Measurements from ENCODE around the gene HIPK1. TPM values are rescaled to one million over a fixed set of nuclear protein-coding genes. Genes with fewer than 3 reads are reported as not detected.

HIPK1 gene
- total RNA-seq, 1 experiment from 2014 or later: 52.2 TPM

DNA sequence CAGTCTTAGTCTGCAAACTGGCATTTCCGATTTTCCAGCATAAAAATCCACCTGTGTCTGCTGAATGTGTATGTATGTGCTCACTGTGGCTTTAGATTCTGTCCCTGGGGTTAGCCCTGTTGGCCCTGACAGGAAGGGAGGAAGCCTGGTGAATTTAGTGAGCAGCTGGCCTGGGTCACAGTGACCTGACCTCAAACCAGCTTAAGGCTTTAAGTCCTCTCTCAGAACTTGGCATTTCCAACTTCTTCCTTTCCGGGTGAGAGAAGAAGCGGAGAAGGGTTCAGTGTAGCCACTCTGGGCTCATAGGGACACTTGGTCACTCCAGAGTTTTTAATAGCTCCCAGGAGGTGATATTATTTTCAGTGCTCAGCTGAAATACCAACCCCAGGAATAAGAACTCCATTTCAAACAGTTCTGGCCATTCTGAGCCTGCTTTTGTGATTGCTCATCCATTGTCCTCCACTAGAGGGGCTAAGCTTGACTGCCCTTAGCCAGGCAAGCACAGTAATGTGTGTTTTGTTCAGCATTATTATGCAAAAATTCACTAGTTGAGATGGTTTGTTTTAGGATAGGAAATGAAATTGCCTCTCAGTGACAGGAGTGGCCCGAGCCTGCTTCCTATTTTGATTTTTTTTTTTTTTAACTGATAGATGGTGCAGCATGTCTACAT, 47.6 kb downstream of the HIPK1 start (continued):
- TF ChIP-seq, protein P1, sequence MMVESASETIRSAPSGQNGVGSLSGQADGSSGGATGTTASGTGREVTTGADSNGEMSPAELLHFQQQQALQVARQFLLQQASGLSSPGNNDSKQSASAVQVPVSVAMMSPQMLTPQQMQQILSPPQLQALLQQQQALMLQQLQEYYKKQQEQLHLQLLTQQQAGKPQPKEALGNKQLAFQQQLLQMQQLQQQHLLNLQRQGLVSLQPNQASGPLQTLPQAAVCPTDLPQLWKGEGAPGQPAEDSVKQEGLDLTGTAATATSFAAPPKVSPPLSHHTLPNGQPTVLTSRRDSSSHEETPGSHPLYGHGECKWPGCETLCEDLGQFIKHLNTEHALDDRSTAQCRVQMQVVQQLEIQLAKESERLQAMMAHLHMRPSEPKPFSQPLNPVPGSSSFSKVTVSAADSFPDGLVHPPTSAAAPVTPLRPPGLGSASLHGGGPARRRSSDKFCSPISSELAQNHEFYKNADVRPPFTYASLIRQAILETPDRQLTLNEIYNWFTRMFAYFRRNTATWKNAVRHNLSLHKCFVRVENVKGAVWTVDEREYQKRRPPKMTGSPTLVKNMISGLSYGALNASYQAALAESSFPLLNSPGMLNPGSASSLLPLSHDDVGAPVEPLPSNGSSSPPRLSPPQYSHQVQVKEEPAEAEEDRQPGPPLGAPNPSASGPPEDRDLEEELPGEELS (CRISPR knock-in tag; IDR thresholded peaks at IDR 0.05): no peak
- TF ChIP-seq, protein P2, sequence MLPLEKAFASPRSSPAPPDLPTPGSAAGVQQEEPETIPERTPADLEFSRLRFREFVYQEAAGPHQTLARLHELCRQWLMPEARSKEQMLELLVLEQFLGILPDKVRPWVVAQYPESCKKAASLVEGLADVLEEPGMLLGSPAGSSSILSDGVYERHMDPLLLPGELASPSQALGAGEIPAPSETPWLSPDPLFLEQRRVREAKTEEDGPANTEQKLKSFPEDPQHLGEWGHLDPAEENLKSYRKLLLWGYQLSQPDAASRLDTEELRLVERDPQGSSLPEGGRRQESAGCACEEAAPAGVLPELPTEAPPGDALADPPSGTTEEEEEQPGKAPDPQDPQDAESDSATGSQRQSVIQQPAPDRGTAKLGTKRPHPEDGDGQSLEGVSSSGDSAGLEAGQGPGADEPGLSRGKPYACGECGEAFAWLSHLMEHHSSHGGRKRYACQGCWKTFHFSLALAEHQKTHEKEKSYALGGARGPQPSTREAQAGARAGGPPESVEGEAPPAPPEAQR (CRISPR knock-in tag; IDR thresholded peaks at IDR 0.05): no peak
- TF ChIP-seq, protein P3, sequence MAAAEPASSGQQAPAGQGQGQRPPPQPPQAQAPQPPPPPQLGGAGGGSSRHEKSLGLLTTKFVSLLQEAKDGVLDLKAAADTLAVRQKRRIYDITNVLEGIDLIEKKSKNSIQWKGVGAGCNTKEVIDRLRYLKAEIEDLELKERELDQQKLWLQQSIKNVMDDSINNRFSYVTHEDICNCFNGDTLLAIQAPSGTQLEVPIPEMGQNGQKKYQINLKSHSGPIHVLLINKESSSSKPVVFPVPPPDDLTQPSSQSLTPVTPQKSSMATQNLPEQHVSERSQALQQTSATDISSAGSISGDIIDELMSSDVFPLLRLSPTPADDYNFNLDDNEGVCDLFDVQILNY (CRISPR knock-in tag; IDR thresholded peaks at IDR 0.05): no peak
- no peak for TF ChIP-seq TEAD4 (CRISPR knock-in tag; IDR thresholded peaks at IDR 0.05)
- no peak for TF ChIP-seq CBFB (CRISPR knock-in tag; IDR thresholded peaks at IDR 0.05; ENCODE audit: low read depth)
- peak; percentile 37; the same call in 1 of the 2 replicates for TF ChIP-seq ETV6 (CRISPR knock-in tag; IDR thresholded peaks at IDR 0.05)
- TF ChIP-seq, protein P4, sequence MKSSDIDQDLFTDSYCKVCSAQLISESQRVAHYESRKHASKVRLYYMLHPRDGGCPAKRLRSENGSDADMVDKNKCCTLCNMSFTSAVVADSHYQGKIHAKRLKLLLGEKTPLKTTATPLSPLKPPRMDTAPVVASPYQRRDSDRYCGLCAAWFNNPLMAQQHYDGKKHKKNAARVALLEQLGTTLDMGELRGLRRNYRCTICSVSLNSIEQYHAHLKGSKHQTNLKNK (CRISPR knock-in tag; IDR thresholded peaks at IDR 0.05): no peak
- no peak for TF ChIP-seq NR1H2 (CRISPR knock-in tag; IDR thresholded peaks at IDR 0.05)
- TF ChIP-seq, protein P5, sequence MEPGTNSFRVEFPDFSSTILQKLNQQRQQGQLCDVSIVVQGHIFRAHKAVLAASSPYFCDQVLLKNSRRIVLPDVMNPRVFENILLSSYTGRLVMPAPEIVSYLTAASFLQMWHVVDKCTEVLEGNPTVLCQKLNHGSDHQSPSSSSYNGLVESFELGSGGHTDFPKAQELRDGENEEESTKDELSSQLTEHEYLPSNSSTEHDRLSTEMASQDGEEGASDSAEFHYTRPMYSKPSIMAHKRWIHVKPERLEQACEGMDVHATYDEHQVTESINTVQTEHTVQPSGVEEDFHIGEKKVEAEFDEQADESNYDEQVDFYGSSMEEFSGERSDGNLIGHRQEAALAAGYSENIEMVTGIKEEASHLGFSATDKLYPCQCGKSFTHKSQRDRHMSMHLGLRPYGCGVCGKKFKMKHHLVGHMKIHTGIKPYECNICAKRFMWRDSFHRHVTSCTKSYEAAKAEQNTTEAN (CRISPR knock-in tag; IDR thresholded peaks at IDR 0.05): no peak

DNA sequence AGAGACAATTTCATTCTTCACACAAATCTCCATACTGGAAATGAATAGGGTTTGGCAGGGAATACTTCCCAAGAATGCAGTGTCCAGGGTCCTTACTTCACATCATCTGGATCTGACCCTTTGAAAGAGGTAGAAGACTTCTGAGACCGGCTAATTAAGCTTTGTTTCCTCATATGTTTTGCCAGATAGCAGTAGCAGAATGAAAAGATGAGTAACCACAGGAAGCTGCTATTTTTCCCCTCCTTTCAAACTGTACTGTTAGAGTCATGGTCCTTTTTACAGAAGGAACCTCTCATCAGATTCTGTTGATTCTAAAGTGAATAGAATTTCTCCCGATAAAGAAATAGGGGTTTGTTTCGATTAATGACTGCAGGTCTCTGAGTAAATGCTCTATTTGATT, 48.8 kb downstream of the HIPK1 start:
- TF ChIP-seq NR3C1 (CRISPR knock-in tag; conservative IDR thresholded peaks at IDR 0.05; ENCODE audit: low read depth) (no peak), ATF1 (CRISPR knock-in tag; IDR thresholded peaks at IDR 0.05) (no peak), NR2C2 (CRISPR knock-in tag; IDR thresholded peaks at IDR 0.05) (no peak), SP1 (CRISPR knock-in tag; conservative IDR thresholded peaks at IDR 0.05) (no peak), TP53 (CRISPR knock-in tag; IDR thresholded peaks at IDR 0.05) (no peak), TCF7 (CRISPR knock-in tag; IDR thresholded peaks at IDR 0.05; ENCODE audit: low read depth) (no peak), RELA (CRISPR knock-in tag; IDR thresholded peaks at IDR 0.05; ENCODE audit: borderline replicate concordance) (no peak), SOX15 (CRISPR knock-in tag; IDR thresholded peaks at IDR 0.05) (no peak), JUN (CRISPR knock-in tag; IDR thresholded peaks at IDR 0.05) (no peak), ELF4 (CRISPR knock-in tag; IDR thresholded peaks at IDR 0.05; ENCODE audit: low read depth) (no peak), EMX1 (CRISPR knock-in tag; IDR thresholded peaks at IDR 0.05) (no peak), SMAD4 (CRISPR knock-in tag; IDR thresholded peaks at IDR 0.05) (no peak), ZNF263 (CRISPR knock-in tag; IDR thresholded peaks at IDR 0.05; ENCODE audit: low read depth) (no peak)
- TF ChIP-seq, protein P6, sequence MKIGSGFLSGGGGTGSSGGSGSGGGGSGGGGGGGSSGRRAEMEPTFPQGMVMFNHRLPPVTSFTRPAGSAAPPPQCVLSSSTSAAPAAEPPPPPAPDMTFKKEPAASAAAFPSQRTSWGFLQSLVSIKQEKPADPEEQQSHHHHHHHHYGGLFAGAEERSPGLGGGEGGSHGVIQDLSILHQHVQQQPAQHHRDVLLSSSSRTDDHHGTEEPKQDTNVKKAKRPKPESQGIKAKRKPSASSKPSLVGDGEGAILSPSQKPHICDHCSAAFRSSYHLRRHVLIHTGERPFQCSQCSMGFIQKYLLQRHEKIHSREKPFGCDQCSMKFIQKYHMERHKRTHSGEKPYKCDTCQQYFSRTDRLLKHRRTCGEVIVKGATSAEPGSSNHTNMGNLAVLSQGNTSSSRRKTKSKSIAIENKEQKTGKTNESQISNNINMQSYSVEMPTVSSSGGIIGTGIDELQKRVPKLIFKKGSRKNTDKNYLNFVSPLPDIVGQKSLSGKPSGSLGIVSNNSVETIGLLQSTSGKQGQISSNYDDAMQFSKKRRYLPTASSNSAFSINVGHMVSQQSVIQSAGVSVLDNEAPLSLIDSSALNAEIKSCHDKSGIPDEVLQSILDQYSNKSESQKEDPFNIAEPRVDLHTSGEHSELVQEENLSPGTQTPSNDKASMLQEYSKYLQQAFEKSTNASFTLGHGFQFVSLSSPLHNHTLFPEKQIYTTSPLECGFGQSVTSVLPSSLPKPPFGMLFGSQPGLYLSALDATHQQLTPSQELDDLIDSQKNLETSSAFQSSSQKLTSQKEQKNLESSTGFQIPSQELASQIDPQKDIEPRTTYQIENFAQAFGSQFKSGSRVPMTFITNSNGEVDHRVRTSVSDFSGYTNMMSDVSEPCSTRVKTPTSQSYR (CRISPR knock-in tag; IDR thresholded peaks at IDR 0.05): no peak
- ATAC-seq (no peak), DNase-seq (ENCODE audit: low spot score) (no peak)
- Mint-ChIP-seq H3K4me1 (peaks cover 82% of the 10 kb centered on the region), H3K27me3 (ENCODE audit: low read depth) (no peaks in the 10 kb centered on the region), H3K27ac (0 out of 2 replicates have a peak overlapping the region, but pooled peaks have one; percentile 73), H3K4me3 (no peak overlapping the region), H3K9me3 (no peaks in the 10 kb centered on the region), H3K36me3 (peaks cover 31% of the 10 kb centered on the region)
- CTCF ChIA-PET: interaction anchor here (0.7 to 5.5 kb wide), 26 partner anchors 23 to 450 kb away, joined by 3 to 107 read pairs (median 9); partner anchors contain the start of gene SYT6
- POLR2A ChIA-PET: no interaction called here

All from WTC11 (cell line).